GM21360 (cell line): ENCODE results near the gene DYNC1H1.
"Not testable (repeated sequence)": the region's sequence is repeated elsewhere in the genome, so short reads cannot be mapped to it uniquely, and the experiment has no call there.

ENCODE experiments used
- ATAC-seq: cut with Tn5 transposase; IDR thresholded peaks from one replicate; pipeline ENCODE4 v1.9.1; 2021; ENCODE audit warnings: mild to moderate bottlenecking, moderate library complexity; ENCODE audit not compliant: unreplicated experiment

The DYNC1H1 gene

DNA sequence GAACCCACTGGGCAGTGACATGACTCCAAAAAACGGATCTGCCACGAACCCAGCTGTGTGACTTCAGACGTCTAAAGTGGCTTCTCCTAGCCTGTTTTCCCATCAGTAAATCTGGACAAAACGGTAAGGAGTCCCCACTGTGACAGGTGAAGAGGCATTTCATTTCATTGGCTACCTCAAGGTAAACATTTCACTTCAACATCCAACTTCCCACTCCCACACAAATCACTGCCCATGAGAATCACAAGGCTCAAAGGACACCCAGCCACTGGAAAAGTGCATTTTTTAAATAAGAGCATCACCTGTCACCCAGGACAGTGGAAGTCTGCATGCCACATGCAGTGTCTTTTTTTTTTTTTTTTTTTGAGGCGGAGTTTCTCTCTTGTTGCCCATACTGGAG lies 94.6 kb downstream of the DYNC1H1 start:
- ATAC-seq = no peak

DNA sequence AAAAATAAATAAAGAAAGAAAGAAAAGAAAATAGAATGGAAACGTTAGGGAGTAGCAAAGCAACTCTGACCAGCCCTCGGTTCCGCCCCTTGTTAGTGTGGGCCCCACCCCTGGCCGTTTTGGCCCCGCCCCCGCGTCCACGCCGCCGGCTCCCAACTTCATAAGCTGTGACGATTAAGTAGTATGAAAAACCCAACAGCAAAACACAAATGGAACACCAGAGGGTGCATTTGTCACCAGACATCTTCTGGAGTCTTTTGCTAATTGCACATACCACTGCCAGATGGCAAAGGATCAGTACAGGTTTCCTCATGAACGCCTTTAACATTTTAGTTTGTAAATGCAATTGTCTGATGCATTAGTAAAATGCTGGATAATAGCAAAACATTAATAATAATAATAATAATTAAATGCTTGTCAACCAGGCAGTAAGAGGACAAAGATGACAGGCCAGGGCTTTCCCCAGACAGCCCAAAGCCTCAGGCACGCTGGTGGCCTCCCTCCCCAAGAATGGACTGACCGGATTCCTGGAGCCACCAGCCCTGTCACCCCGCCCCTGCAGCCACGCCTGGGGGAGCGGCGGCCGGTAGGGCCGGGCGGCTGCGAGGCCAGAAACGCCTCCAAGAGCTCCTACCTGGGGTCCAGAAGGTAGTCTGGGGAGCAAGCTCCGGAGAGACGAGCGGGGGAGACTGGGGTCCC lies 98.9 kb downstream of the DYNC1H1 start:
- ATAC-seq = no peak

DNA sequence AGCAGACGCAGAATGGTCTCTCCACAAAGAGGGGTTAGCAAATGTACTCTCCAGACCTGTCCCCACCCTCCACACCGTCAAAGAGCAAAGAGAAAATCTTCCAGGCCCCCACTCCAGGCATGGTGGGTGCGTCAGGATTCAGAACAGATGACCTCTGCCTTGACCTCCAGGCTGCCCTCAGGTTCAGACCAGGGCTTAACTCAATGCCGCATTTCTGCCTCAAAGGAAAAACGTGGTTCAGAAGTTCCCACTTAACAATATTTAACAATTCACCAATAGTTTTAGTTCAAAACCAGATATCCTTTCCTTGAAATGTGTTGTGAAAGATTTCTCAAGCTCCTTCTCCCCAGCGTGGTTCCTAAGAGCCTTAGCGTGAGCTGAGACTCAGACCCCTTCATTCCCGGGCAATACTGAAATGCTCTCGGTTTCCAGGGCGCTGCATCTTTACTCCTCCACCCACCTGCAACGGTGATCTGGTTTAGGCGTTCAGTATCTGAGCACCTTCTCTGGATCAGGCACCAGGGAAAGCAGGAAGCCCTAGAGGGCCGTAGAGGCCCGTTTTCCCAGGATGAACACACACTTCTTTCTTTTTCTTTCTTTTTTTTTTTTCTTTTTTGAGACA lies 99.5 kb downstream of the DYNC1H1 start:
- ATAC-seq = no peak

DNA sequence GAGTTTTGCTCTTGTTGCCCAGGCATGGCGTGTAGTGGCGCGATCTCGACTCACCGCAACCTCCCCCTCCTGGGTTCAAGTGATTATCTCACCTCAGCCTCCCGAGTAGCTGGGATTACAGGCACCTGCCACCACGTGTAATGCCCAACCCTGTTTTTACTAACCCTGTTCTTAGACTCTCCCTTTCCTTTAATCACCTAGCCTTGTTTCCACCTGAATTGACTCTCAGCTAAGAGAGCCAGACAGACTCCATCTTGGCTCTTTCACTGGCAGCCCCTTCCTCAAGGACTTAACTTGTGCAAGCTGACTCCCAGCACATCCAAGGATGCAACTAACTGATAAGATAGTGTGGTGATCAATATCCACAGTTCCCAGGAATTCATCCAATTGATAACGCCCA lies 100.2 kb downstream of the DYNC1H1 start:
- ATAC-seq = not testable (repeated sequence)

DNA sequence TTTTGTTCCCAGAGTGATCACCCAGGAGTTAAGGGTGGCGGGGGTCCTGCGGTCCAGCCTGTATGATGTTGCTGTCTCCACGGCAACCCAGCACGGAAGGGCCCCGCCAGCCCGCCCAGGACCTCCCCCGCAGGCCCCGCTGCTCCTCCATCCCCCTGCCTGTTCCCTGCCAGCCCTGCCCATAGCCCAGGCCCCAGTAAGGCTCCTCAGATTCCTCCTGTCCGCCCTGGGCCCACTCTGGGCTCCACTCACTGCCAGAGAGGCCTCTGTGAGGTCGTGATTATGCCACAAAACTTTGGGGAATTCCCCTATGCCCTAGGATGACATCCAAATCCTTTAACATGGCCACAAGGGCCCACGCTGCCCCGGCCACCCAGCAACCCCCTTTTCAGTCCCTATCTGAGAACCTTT lies 101.7 kb downstream of the DYNC1H1 start:
- ATAC-seq = no peak

GRCh38 chr14:102071283-102071998 lies 107.1 kb downstream of the DYNC1H1 start:
- no peak for ATAC-seq

- no peak for ATAC-seq
Observed at GRCh38 chr14:102074415-102074964, 110.1 kb downstream of the DYNC1H1 start.

DNA sequence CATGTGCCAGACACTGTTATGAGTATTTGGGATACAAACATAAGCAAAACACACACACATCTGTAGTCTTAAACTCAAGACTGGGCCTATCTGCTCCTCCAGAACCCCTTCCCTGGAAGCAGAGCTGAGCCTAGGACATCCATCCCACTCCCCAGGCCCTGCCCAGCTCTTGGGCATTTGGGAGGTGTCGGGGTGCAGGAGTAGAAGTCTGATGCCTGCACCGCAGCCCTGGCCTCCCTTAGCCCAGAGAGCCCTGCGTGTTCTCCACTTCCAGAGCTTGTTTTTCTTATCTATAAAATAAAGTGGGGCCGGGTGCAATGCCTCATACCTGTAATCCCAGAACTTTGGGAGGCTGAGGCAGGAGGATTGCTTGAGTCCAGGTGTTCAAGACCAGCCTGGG lies 110.8 kb downstream of the DYNC1H1 start:
- no peak for ATAC-seq

DNA sequence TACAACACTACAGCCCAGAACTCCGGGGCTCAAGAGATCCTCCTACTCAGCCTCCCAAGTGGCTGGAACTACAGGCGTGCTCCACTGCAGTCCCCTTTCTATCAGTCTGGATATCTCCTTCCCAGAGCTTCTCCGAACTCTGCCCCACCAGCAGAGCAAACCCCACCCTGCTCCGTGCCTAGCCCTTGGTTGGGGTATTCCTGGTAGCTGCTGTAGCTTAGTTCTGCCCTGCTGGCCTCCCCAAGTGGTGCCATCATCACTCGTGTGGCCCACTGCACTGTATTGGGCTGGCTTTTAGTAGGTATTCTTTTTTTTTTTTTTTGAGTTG lies 113.0 kb downstream of the DYNC1H1 start:
- ATAC-seq = no peak

- ATAC-seq = not testable (repeated sequence)
Observed at GRCh38 chr14:102078361-102078791, 114.0 kb downstream of the DYNC1H1 start.

DNA sequence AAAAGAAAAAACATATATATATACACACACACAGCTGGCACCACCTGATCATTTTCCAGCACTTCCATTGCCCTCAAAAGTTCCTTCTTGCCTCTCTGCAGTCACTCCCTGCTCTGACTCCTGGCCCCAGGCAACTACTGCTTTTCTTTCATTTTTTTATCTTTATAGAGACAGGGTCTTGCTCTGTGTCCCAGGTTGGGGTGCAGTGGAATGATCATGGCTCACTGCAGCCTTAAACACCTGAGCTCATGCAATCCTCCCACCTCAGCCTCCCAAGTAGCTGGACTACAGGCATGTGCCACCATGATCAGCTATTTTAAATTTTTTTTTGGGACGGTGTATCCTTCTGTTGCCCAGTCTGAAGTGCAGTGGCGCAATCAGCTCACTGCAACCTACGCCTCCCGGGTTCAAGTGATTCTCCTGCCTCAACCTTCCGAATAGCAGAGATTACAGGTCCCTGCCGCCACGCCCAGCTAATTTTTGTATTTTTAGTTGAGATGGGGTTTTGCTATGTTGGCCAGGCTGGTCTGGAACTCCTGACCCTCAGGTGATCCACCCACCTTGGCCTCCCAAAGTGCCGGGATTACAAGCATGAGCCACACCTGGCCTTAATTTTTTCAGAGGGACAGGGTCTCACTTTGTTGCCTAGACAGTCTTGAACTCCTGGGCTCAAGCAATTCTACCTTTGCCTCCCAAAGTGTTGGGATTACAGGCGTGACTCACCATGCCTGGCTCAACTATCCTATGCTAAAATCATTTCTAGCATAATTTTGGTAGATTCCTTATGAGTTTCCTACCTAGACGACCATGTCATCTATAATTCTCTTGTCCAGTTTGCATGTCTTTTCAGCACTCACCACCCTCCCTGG lies 114.7 kb downstream of the DYNC1H1 start:
- no peak for ATAC-seq

- no peak for ATAC-seq
Observed at GRCh38 chr14:102079700-102079979, 115.3 kb downstream of the DYNC1H1 start.

DNA sequence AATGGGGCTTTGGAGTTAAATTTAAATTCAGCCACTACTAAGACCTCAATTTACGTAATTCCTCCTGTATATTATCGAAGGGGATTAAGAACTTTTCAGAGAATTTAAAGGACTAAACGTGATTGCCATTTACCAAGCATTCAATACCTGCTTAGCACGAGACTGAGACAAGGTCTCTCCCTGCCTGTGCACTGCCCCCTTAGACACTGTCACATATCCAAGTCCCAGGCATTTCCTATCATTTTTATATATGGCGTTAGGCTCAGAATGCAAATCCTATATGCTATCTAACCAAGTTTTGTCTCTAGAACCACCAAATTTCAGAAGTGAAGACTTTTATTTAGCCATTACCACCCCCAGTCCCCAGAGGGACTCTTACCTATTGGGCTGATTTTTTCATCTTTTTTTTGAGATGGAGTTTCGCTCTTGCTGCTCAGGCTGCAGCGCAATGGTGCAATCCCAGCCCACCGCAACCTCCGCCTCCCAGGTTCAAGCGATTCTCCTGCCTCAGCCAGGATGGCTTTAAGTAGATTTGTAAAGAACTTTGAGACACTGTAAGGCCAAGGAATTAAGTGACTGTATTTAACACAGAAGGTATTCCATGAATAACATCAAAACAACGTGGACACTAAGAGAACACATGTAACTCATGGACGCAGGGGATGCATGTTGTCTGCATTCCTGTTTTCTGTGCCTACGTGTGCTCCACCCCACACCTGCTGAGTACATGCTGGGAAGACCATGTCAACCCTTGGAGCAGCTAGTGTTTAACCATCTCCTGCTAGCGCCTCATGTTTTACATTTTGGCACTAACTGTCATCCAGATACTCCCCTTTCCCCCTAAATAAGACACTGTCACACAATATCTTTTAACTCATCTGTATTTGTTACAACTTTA lies 116.1 kb downstream of the DYNC1H1 start:
- ATAC-seq = no peak

DNA sequence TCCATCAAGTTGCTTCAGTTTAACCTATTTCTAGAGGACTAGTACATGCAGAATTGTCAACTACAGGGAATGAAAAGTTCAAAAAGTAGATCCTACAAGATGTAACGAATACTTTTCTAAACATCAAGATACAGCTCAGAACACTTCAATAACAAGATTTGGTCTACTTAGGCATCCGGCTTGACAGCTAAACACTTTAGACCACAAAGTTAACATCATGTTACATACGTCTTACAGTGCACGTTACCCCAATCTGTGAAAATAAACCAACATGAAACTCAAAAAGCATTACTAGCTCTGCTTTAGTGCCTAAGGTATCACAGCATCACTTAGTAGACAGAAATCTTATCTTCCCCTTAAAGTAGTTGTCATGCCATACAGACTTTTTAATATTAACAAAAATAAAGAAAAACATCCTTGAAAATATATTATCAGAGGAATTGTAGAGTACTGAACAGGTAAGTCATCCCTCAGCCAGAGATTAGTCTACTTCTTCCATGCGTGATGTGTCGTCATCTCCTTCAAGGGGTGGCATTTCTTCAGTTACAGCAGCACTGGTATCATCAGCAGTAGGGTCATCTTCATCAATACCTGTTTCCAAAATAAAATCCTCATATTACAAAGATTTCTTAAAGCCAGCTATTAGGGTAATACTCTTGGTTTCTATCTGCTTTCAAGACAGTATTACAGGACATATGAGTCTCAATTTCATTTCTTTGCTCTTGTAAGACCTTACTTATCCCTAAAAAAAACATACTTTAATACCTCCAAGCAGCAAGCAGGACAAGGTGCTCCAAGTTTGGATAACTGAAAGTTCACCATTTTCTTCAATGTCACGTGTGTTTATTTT lies 117.1 kb downstream of the DYNC1H1 start:
- ATAC-seq = no peak

DNA sequence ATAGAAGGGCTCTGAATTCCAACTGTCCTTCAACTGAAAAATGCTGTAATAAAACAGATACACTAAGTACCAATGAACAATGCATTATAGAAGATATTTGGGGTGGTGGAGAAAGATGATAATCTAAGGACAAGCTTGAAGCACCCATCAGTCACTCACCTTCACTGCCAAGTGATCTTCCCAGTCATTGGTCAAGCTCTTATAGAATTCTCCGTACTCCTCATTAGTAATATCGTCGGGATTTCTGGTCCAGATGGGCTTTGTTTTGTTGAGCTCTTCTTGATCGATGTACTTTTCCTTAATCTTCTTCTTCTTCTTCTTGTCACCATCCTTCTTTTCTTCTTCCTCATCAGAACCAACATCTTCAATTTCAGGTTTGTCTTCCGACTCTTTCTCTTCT lies 120.1 kb downstream of the DYNC1H1 start:
- ATAC-seq = not testable (repeated sequence)

DNA sequence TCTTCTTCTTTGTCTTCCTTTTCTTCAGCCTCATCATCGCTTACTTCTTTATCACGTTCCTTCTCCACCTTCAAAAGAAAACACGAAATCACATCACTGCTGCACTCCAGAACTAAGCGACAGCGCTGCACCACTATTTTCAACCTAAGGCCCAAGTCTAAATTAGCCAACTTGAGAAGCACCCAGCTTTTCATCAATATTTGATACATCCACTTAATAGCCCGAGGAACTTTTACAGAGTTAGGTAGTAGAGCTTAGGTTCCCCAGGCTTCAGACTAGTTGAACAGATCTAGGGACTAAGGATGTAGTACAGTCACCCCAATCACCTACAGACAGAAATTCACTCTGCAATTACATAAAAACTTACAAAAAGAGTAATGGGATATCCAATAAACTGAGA lies 120.6 kb downstream of the DYNC1H1 start:
- no peak for ATAC-seq

GRCh38 chr14:102085488-102085887 lies 121.1 kb downstream of the DYNC1H1 start:
- ATAC-seq = no peak

- peak; percentile 15 for ATAC-seq
Observed at GRCh38 chr14:102085948-102086708, 121.8 kb downstream of the DYNC1H1 start.

GRCh38 chr14:102086709-102086971 lies 122.3 kb downstream of the DYNC1H1 start:
- no peak for ATAC-seq
